DND-41 (cell line): Measurements from ENCODE around the gene NRN1.
A peak's percentile ranks its signal among the peaks of the same experiment; 100 is the strongest.

ENCODE experiments used
- ATAC-seq: fragments of 200-7000 bp; cut with Tn5 transposase; 3 replicates; pipeline ENCODE4 v1.9.1; 2021; ENCODE audit warnings: low read depth; ENCODE audit not compliant: insufficient read depth
- DNase-seq: peaks from one replicate; pipeline ENCODE4 v3.0.0-alpha.2; 2020
- H2AFZ ChIP-seq: 2 replicates; pipeline ENCODE4 v1.6.0; 2012; ENCODE audit warnings: low read depth, low read length
- H3K27ac ChIP-seq: 2 replicates; pipeline ENCODE4 v1.5.1; 2012; ENCODE audit warnings: low read length, inconsistent platforms
- H3K27me3 ChIP-seq: fragments of 200-600 bp; sonication (generic); 2 replicates; pipeline ENCODE4 v1.6.0; 2012; ENCODE audit warnings: low read length, mild to moderate bottlenecking, inconsistent platforms; ENCODE audit not compliant: insufficient read depth, poor library complexity
- H3K36me3 ChIP-seq: 2 replicates; pipeline ENCODE4 v1.5.1; 2012; ENCODE audit warnings: low read length, inconsistent platforms; ENCODE audit not compliant: insufficient read depth
- H3K4me1 ChIP-seq: 2 replicates; pipeline ENCODE4 v1.5.1; 2012; ENCODE audit warnings: mild to moderate bottlenecking, low read length; ENCODE audit not compliant: insufficient read depth
- H3K4me2 ChIP-seq: 2 replicates; pipeline ENCODE4 v1.6.0; 2012; ENCODE audit warnings: mild to moderate bottlenecking, moderate library complexity, low read length, inconsistent platforms; ENCODE audit not compliant: insufficient read depth
- H3K4me3 ChIP-seq, 2 experiments: fragments of 200-600 bp in 1 of 2; shearing (Covaris generic) in 1 of 2; 2 replicates each; pipeline ENCODE4 v1.5.1; 2012 to 2016; ENCODE audit warnings: inconsistent platforms in 2 of 2, low read length in 2 of 2, mild to moderate bottlenecking in 2 of 2, low read depth in 1 of 2, moderate library complexity in 1 of 2
- H3K79me2 ChIP-seq: 2 replicates; pipeline ENCODE4 v1.6.0; 2012; ENCODE audit warnings: low read length, inconsistent platforms; ENCODE audit not compliant: insufficient read depth
- H3K9ac ChIP-seq: 2 replicates; pipeline ENCODE4 v1.6.0; 2012; ENCODE audit warnings: low read depth, mild to moderate bottlenecking, inconsistent platforms, low read length, moderate library complexity
- H3K9me3 ChIP-seq: 2 replicates; pipeline ENCODE4 v1.5.1; 2012; ENCODE audit warnings: low read length, moderate library complexity, mild to moderate bottlenecking, inconsistent platforms; ENCODE audit not compliant: insufficient read depth, severe bottlenecking
- H4K20me1 ChIP-seq: 2 replicates; pipeline ENCODE4 v1.6.0; 2012; ENCODE audit warnings: low read length; ENCODE audit not compliant: insufficient read depth
- EZH2 ChIP-seq: IDR thresholded peaks from 3 replicates; pipeline ENCODE4 v1.6.1; 2012; ENCODE audit warnings: borderline replicate concordance, low read depth, mild to moderate bottlenecking, moderate library complexity, low read length, inconsistent platforms; ENCODE audit not compliant: severe bottlenecking
- TF ChIP-seq, protein P1 (sequence below): IDR thresholded peaks from 2 replicates; pipeline ENCODE4 v1.5.1; 2012; ENCODE audit warnings: borderline replicate concordance, low read length, moderate library complexity, mild to moderate bottlenecking; ENCODE audit not compliant: poor library complexity, severe bottlenecking; ENCODE audit errors: extremely low read depth

NRN1 gene

GRCh38 chr6:5986861-5987260 is 19.9 kb downstream of the NRN1 start:
- TF ChIP-seq, protein P1, sequence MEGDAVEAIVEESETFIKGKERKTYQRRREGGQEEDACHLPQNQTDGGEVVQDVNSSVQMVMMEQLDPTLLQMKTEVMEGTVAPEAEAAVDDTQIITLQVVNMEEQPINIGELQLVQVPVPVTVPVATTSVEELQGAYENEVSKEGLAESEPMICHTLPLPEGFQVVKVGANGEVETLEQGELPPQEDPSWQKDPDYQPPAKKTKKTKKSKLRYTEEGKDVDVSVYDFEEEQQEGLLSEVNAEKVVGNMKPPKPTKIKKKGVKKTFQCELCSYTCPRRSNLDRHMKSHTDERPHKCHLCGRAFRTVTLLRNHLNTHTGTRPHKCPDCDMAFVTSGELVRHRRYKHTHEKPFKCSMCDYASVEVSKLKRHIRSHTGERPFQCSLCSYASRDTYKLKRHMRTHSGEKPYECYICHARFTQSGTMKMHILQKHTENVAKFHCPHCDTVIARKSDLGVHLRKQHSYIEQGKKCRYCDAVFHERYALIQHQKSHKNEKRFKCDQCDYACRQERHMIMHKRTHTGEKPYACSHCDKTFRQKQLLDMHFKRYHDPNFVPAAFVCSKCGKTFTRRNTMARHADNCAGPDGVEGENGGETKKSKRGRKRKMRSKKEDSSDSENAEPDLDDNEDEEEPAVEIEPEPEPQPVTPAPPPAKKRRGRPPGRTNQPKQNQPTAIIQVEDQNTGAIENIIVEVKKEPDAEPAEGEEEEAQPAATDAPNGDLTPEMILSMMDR, result no peak
- no peak for TF ChIP-seq EZH2
- Histone ChIP-seq H3K4me1 (peaks cover 5% of the 10 kb centered on the region; the same call in 1 of the 2 replicates), H3K9me3 (no peaks in the 10 kb centered on the region), H2AFZ (no peak overlapping the region), H3K4me3 (no peak overlapping the region), H3K9ac (no peak overlapping the region), H4K20me1 (no peaks in the 10 kb centered on the region), H3K4me2 (no peak overlapping the region), H3K27me3 (no peaks in the 10 kb centered on the region), H3K36me3 (no peaks in the 10 kb centered on the region), H3K79me2 (no peaks in the 10 kb centered on the region), H3K27ac (no peak overlapping the region)
- DNase-seq (no peak), ATAC-seq (no peak; the same call in 2 of the 3 replicates)

DNA sequence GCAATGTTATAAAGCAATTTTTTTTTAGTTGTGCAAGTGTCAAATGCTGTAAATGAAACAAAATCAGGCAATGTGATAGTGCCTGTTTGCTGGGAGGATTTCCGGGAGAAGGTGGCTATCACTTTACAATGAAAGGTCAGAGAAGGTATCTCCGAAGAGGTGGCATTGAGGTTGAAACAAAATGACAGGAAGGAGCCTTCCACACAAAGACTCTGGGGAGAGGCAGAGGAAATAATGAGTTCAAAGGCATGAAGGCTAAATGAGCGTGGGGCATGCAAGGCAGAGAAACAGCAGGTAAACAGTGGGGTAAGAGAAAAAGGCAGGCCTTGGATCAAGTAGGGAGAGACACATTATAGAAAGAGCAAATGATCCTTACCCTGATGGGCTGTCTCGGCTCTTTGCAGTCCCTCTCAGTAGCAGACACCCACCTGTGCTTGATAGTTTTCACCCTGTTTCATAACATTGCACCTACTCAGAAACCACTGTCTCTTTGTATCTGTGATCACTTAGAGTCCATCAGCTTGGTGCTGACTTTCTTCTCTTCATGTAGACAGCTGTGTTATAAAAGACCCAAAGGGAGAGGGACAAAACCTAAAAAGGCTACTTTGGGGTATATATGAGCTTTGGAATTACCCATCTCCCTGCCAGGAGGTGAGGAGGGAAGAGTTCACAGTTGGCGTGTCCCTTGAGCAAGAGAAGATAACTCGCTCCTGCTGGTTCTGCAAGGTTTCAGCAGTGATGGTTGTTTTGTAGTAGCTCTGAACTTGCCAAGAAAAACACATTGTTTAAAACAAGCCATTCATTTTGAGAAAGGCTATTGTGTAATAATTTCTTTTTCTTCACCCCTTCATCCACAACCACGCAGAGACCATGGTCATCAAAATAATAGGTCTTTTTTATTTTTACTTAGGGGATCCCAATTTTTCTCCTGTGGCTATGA is 22.3 kb downstream of the NRN1 start:
- Histone ChIP-seq H3K27me3 (no peaks in the 10 kb centered on the region), H3K9me3 (no peaks in the 10 kb centered on the region), H3K4me3 (no peak overlapping the region), H3K27ac (no peak overlapping the region), H3K9ac (no peak overlapping the region), H4K20me1 (no peaks in the 10 kb centered on the region), H2AFZ (no peak overlapping the region), H3K4me1 (peaks cover 19% of the 10 kb centered on the region), H3K79me2 (no peaks in the 10 kb centered on the region), H3K4me2 (no peak overlapping the region), H3K36me3 (no peaks in the 10 kb centered on the region)
- peak; percentile 41; the same call in 2 of the 3 replicates for ATAC-seq
- DNase-seq, result no peak
- TF ChIP-seq, protein P1, result no peak
- TF ChIP-seq EZH2, result no peak

GRCh38 chr6:5981126-5982026 is 25.3 kb downstream of the NRN1 start:
- Histone ChIP-seq H3K27me3 (no peaks in the 10 kb centered on the region), H3K4me1 (peaks cover 19% of the 10 kb centered on the region), H3K79me2 (no peaks in the 10 kb centered on the region), H3K4me2 (no peak overlapping the region), H3K27ac (no peak overlapping the region), H2AFZ (no peak overlapping the region), H3K36me3 (no peaks in the 10 kb centered on the region), H3K9me3 (no peaks in the 10 kb centered on the region), H3K4me3 (no peak overlapping the region), H3K9ac (no peak overlapping the region), H4K20me1 (no peaks in the 10 kb centered on the region)
- DNase-seq, result peak; percentile 33
- peak; percentile 85 for ATAC-seq
- TF ChIP-seq EZH2, result no peak
- TF ChIP-seq, protein P1, result no peak
